Stomach (tissue), 9 donors: ENCODE results near the gene TCERG1. TPM values are rescaled to one million over a fixed set of nuclear protein-coding genes. Genes with fewer than 3 reads are reported as not detected.

Source experiments
- DNase-seq, 2 donors: peaks; one replicate each; pipeline versions ENCODE4 v3.0.0 to v3.0.0-alpha.2; 2013 to 2019
- H3K27ac ChIP-seq, 5 donors: fragments of 200-600 bp in 4 of 5; sonication (generic) in 4 of 5; one replicate each; pipeline ENCODE4 v1.5.1; 2013 to 2019; ENCODE audit warnings: mild to moderate bottlenecking in 1 of 5, moderate library complexity in 1 of 5
- H3K27me3 ChIP-seq, 3 donors: fragments of 200-600 bp; sonication (generic); one replicate each; pipeline ENCODE4 v1.5.1; 2017 to 2019; ENCODE audit warnings: mixed run types in 1 of 3
- H3K36me3 ChIP-seq, 4 donors: fragments of 200-600 bp; sonication (generic); 1 replicate in 3 of 4; 2 replicates in 1 of 4; pipeline ENCODE4 v1.5.1; 2016 to 2019
- H3K4me1 ChIP-seq, 4 donors: fragments of 200-600 bp; sonication (generic); one replicate each; pipeline ENCODE4 v1.5.1; 2016 to 2019
- H3K4me3 ChIP-seq, 4 donors: fragments of 200-600 bp; sonication (generic) in 3 of 4; one replicate each; pipeline ENCODE4 v1.5.1; 2016 to 2019; ENCODE audit warnings: mild to moderate bottlenecking in 1 of 4
- H3K9me3 ChIP-seq, 4 donors: fragments of 200-600 bp; sonication (generic); one replicate each; pipeline ENCODE4 v1.5.1; 2016 to 2019
- CTCF ChIP-seq, 7 experiments: fragments of 450-650 bp in 4 of 7; fragments of 200-600 bp in 3 of 7; sonication (generic) in 3 of 7; IDR thresholded peaks; one replicate each; pipeline ENCODE4 v1.5.1; 2016 to 2019; ENCODE audit warnings: antibody characterized with exemption in 7 of 7, control low read depth in 2 of 7, mild to moderate bottlenecking in 1 of 7
- EP300 ChIP-seq: sonication (generic); formaldehyde crosslinking; IDR thresholded peaks from one replicate; pipeline ENCODE4 v1.6.1; 2017; ENCODE audit warnings: antibody characterized with exemption
- POLR2A ChIP-seq, 4 donors: fragments of 450-650 bp; IDR thresholded peaks; one replicate each; pipeline ENCODE4 v1.6.1; 2016; ENCODE audit warnings: antibody characterized with exemption in 4 of 4, control low read depth in 2 of 4, mild to moderate bottlenecking in 1 of 4, moderate library complexity in 1 of 4
- POLR2AphosphoS5 ChIP-seq, 3 donors: sonication (generic); formaldehyde crosslinking; IDR thresholded peaks; one replicate each; pipeline ENCODE4 v1.6.1; 2016; ENCODE audit warnings: antibody characterized with exemption in 3 of 3
- WGBS, 5 donors: extraction: QIAGEN DNeasy Blood & Tissue Kit in 3 of 5; methylation state at CpG; one replicate each; pipeline versions ENCODE4 v1.1.5 to v1.1.7; 2013 to 2018; 5-methylcytosine and 5-hydroxymethylcytosine counted together
- intact Hi-C: fragments of 100-400 bp; cut with DNase I; formaldehyde crosslinking; loops from one replicate; pipeline ENCODE4 v1.15.1; 2023; ENCODE audit warnings: low total_unique reads
- polyA plus RNA-seq, 3 donors: library from polyadenylated mRNA; stranded (reverse); fragments of 200-250 nt; gene quantifications; one replicate each; pipeline ENCODE4 v1.2.3, GENCODE V29; 2013
- total RNA-seq, 5 donors: library from RNA; depleted of rRNA; stranded (reverse); fragments of >200 nt; gene quantifications; one replicate each; pipeline versions ENCODE4 v1.1.0 to v1.2.3, GENCODE V29; 2014 to 2016
- donor health status: healthy with polysubstance abuse.
- donor health status: Bipolar disorder and iron deficiency.
- donor health status: healthy.

TCERG1 gene
- total and polyA plus RNA-seq, 8 donors = 9.9 to 120 (median 58.4) TPM

- H3K4me3 ChIP-seq = no peak overlapping the region
These were observed 35.6 kb downstream of the TCERG1 start for GRCh38 chr5:146482775-146483174.

GRCh38 chr5:146484714-146485391 is 37.7 kb downstream of the TCERG1 start:
- no peak overlapping the region for H3K4me3 ChIP-seq
- no peaks in the 10 kb centered on the region for H3K9me3 ChIP-seq
- TF ChIP-seq POLR2A (IDR thresholded peaks at IDR 0.05) = no peak
- TF ChIP-seq CTCF (IDR thresholded peaks at IDR 0.05) = no peak
- TF ChIP-seq POLR2AphosphoS5 (IDR thresholded peaks at IDR 0.05) = no peak
- TF ChIP-seq EP300 = no peak
- no peak for DNase-seq
- H3K36me3 ChIP-seq = peaks cover 17 to 90% (median 89%) of the 10 kb centered on the region in 4 donors
- no peaks in the 10 kb centered on the region for H3K4me1 ChIP-seq
- H3K27me3 ChIP-seq = no peaks in the 10 kb centered on the region
- no peak overlapping the region for H3K27ac ChIP-seq
- intact Hi-C loops = no loop called here

More at GRCh38 chr5:146482775-146483174, 35.6 kb downstream of the TCERG1 start:
- no peaks in the 10 kb centered on the region for H3K9me3 ChIP-seq
- intact Hi-C loops = no loop called here
- no peaks in the 10 kb centered on the region for H3K27me3 ChIP-seq
- 88 to 93% (median 92%) methylated on average over 2 of the region's 2 CpGs for WGBS, 5 donors
- TF ChIP-seq EP300 = no peak
- no peak for TF ChIP-seq POLR2A (IDR thresholded peaks at IDR 0.05)
- no peak for TF ChIP-seq CTCF (IDR thresholded peaks at IDR 0.05)
- no peak for TF ChIP-seq POLR2AphosphoS5 (IDR thresholded peaks at IDR 0.05)
- peaks cover 17 to 98% (median 95%) of the 10 kb centered on the region in 4 donors for H3K36me3 ChIP-seq
- no peak overlapping the region for H3K27ac ChIP-seq
- no peak for DNase-seq
- H3K4me1 ChIP-seq = no peaks in the 10 kb centered on the region

GRCh38 chr5:146490089-146490843 is 43.1 kb downstream of the TCERG1 start:
- H3K9me3 ChIP-seq = no peaks in the 10 kb centered on the region
- H3K27ac ChIP-seq = no peak overlapping the region
- H3K27me3 ChIP-seq = no peaks in the 10 kb centered on the region
- H3K4me1 ChIP-seq = no peaks in the 10 kb centered on the region
- 59 to 93% (median 86%) methylated on average over 3 of the region's 3 CpGs for WGBS, 5 donors
- H3K36me3 ChIP-seq = peaks cover 6 to 73% (median 60%) of the 10 kb centered on the region in 4 donors
- no peak for DNase-seq
- intact Hi-C loops = no loop called here
- no peak for TF ChIP-seq POLR2A (IDR thresholded peaks at IDR 0.05)
- no peak for TF ChIP-seq EP300
- TF ChIP-seq POLR2AphosphoS5 (IDR thresholded peaks at IDR 0.05) = no peak
- TF ChIP-seq CTCF (IDR thresholded peaks at IDR 0.05) = no peak
- no peak overlapping the region for H3K4me3 ChIP-seq

GRCh38 chr5:146494656-146495055 is 47.5 kb downstream of the TCERG1 start:
- Histone ChIP-seq H3K36me3 (peaks cover 0 to 63% (median 46%) of the 10 kb centered on the region in 4 donors), H3K27me3 (no peaks in the 10 kb centered on the region), H3K27ac (no peak overlapping the region), H3K9me3 (no peaks in the 10 kb centered on the region), H3K4me3 (no peak overlapping the region), H3K4me1 (no peaks in the 10 kb centered on the region)
- TF ChIP-seq POLR2A (IDR thresholded peaks at IDR 0.05) (no peak), POLR2AphosphoS5 (IDR thresholded peaks at IDR 0.05) (no peak), EP300 (no peak), CTCF (IDR thresholded peaks at IDR 0.05) (no peak)
- 76 to 89% (median 83%) methylated on average over 2 of the region's 2 CpGs for WGBS, 5 donors
- intact Hi-C loops = no loop called here
- DNase-seq = no peak
